GM15510 (cell line): ENCODE results near the gene RNF150.

Source experiments
- POLR2A ChIP-seq: IDR thresholded peaks from 3 replicates; pipeline ENCODE4 v1.6.1; 2011; ENCODE audit warnings: borderline replicate concordance; ENCODE audit not compliant: insufficient read length; ENCODE audit errors: extremely low read depth

The RNF150 gene

GRCh38 chr4:140903522-140904475 lies 229.5 kb downstream of the RNF150 start:
- TF ChIP-seq POLR2A: no peak

- no peak for TF ChIP-seq POLR2A
Observed at GRCh38 chr4:140901736-140902336, 231.4 kb downstream of the RNF150 start.

- no peak for TF ChIP-seq POLR2A
Observed at GRCh38 chr4:140893939-140894338, 239.3 kb downstream of the RNF150 start.

GRCh38 chr4:140888054-140888453 lies 245.2 kb downstream of the RNF150 start:
- no peak for TF ChIP-seq POLR2A

GRCh38 chr4:140887467-140887866 lies 245.8 kb downstream of the RNF150 start:
- no peak for TF ChIP-seq POLR2A

- TF ChIP-seq POLR2A: no peak
Observed at GRCh38 chr4:140884431-140885058, 248.7 kb downstream of the RNF150 start.

- TF ChIP-seq POLR2A: no peak
Observed at GRCh38 chr4:140877781-140878180, 255.5 kb downstream of the RNF150 start.

- TF ChIP-seq POLR2A: no peak
Observed at GRCh38 chr4:140876615-140877364, 256.5 kb downstream of the RNF150 start.

GRCh38 chr4:140875746-140876452 lies 257.4 kb downstream of the RNF150 start:
- no peak for TF ChIP-seq POLR2A

GRCh38 chr4:140874056-140874455 lies 259.2 kb downstream of the RNF150 start:
- no peak for TF ChIP-seq POLR2A

GRCh38 chr4:140871368-140871767 lies 261.9 kb downstream of the RNF150 start:
- TF ChIP-seq POLR2A: no peak

GRCh38 chr4:140870427-140870826 lies 262.8 kb downstream of the RNF150 start:
- no peak for TF ChIP-seq POLR2A

- no peak for TF ChIP-seq POLR2A
Observed at GRCh38 chr4:140869446-140869845, 263.8 kb downstream of the RNF150 start.

GRCh38 chr4:140867356-140867755 lies 265.9 kb downstream of the RNF150 start:
- TF ChIP-seq POLR2A: no peak
